WTC11 (cell line): Measurements from ENCODE around the gene BNIP2. TPM values are rescaled to one million over a fixed set of nuclear protein-coding genes. Genes with fewer than 3 reads are reported as not detected.

Experiments used
- ATAC-seq: fragments of 200-7000 bp; cut with Tn5 transposase; 2 replicates; pipeline ENCODE4 v1.10.0; 2021; ENCODE audit warnings: mild to moderate bottlenecking, moderate library complexity
- CTCF ChIA-PET: fragments of 300-600 bp; sonication (Branson Sonifier 250); formaldehyde crosslinking; loops from one replicate; lab custom pipeline; 2021; ENCODE audit warnings: antibody characterized with exemption; lab: Charles Lee
- POLR2A ChIA-PET: fragments of 350-600 bp; sonication (Branson Sonifier 250); formaldehyde crosslinking; loops from one replicate; lab custom pipeline; 2021; ENCODE audit warnings: antibody characterized with exemption; lab: Charles Lee
- DNase-seq: peaks from one replicate; pipeline ENCODE4 v3.0.0; 2021; ENCODE audit warnings: low spot score
- H3K27ac Mint-ChIP-seq: 2 replicates; pipeline ENCODE4 v1.8.0; 2021; ENCODE audit warnings: mixed read lengths
- H3K27me3 Mint-ChIP-seq: 2 replicates; pipeline ENCODE4 v1.8.0; 2021; ENCODE audit warnings: low read depth, mild to moderate bottlenecking, moderate library complexity, mixed read lengths
- H3K36me3 Mint-ChIP-seq: 2 replicates; pipeline ENCODE4 v1.8.0; 2021; ENCODE audit warnings: mixed read lengths
- H3K4me1 Mint-ChIP-seq: 2 replicates; pipeline ENCODE4 v1.8.0; 2022; ENCODE audit warnings: mixed read lengths
- H3K4me3 Mint-ChIP-seq: 2 replicates; pipeline ENCODE4 v1.8.0; 2021; ENCODE audit warnings: mild to moderate bottlenecking, moderate library complexity, mixed read lengths
- H3K9me3 Mint-ChIP-seq: 2 replicates; pipeline ENCODE4 v1.8.0; 2021; ENCODE audit warnings: mixed read lengths
- AFF4 ChIP-seq: sonication (generic); formaldehyde crosslinking; IDR thresholded peaks from 2 replicates; pipeline ENCODE4 v1.8.1; 2023; ENCODE audit warnings: mild to moderate bottlenecking, missing genetic modification reagents, borderline replicate concordance
- EMX1 ChIP-seq: fragments of 250-450 bp; sonication (Bioruptor Pico); IDR thresholded peaks from 2 replicates; pipeline ENCODE4 v1.8.0; 2021; ENCODE audit warnings: mild to moderate bottlenecking
- ETV6 ChIP-seq: sonication (generic); formaldehyde crosslinking; IDR thresholded peaks from 2 replicates; pipeline ENCODE4 v1.8.1; 2022; ENCODE audit warnings: mild to moderate bottlenecking, missing genetic modification reagents
- FOXJ3 ChIP-seq: sonication (generic); formaldehyde crosslinking; IDR thresholded peaks from 2 replicates; pipeline ENCODE4 v1.9.0; 2021; ENCODE audit warnings: missing genetic modification reagents, mild to moderate bottlenecking, borderline replicate concordance
- HMGA2 ChIP-seq: fragments of 250-450 bp; sonication (Bioruptor Pico); IDR thresholded peaks from 2 replicates; pipeline ENCODE4 v1.4.0; 2021; ENCODE audit warnings: mild to moderate bottlenecking, moderate library complexity
- MYBL2 ChIP-seq: sonication (generic); formaldehyde crosslinking; IDR thresholded peaks from 2 replicates; pipeline ENCODE4 v1.8.1; 2023; ENCODE audit warnings: mild to moderate bottlenecking, moderate library complexity, missing genetic modification reagents
- NFATC4 ChIP-seq: fragments of 250-450 bp; sonication (Bioruptor Pico); IDR thresholded peaks from 2 replicates; pipeline ENCODE4 v1.9.0; 2021; ENCODE audit warnings: mild to moderate bottlenecking
- NFYB ChIP-seq: sonication (generic); formaldehyde crosslinking; conservative IDR thresholded peaks from 2 replicates; pipeline ENCODE4 v1.8.0; 2022; ENCODE audit warnings: low read depth, missing genetic modification reagents
- PRRX2 ChIP-seq: fragments of 250-450 bp; sonication (Bioruptor Pico); IDR thresholded peaks from 2 replicates; pipeline ENCODE4 v1.8.0; 2021; ENCODE audit warnings: mild to moderate bottlenecking
- RELA ChIP-seq: sonication (generic); formaldehyde crosslinking; IDR thresholded peaks from 2 replicates; pipeline ENCODE4 v1.8.1; 2022; ENCODE audit warnings: missing genetic modification reagents, mild to moderate bottlenecking, borderline replicate concordance
- TCF7 ChIP-seq: sonication (generic); formaldehyde crosslinking; IDR thresholded peaks from 2 replicates; pipeline ENCODE4 v1.8.0; 2022; ENCODE audit warnings: mild to moderate bottlenecking, low read depth, missing genetic modification reagents, moderate library complexity
- USF1 ChIP-seq: sonication (generic); formaldehyde crosslinking; IDR thresholded peaks from 2 replicates; pipeline ENCODE4 v1.8.0; 2022; ENCODE audit warnings: mild to moderate bottlenecking, missing genetic modification reagents
- ZBTB21 ChIP-seq: sonication (generic); formaldehyde crosslinking; IDR thresholded peaks from 2 replicates; pipeline ENCODE4 v1.8.1; 2023; ENCODE audit warnings: mild to moderate bottlenecking, missing genetic modification reagents, borderline replicate concordance
- ZNF121 ChIP-seq: sonication (generic); formaldehyde crosslinking; IDR thresholded peaks from 2 replicates; pipeline ENCODE4 v1.8.0; 2023; ENCODE audit warnings: missing genetic modification reagents
- ZNF138 ChIP-seq: sonication (generic); formaldehyde crosslinking; conservative IDR thresholded peaks from 2 replicates; pipeline ENCODE4 v1.8.1; 2022; ENCODE audit warnings: mild to moderate bottlenecking, moderate library complexity, missing genetic modification reagents
- ZNF232 ChIP-seq: sonication (generic); formaldehyde crosslinking; IDR thresholded peaks from 2 replicates; pipeline ENCODE4 v1.8.0; 2022; ENCODE audit warnings: mild to moderate bottlenecking, missing genetic modification reagents
- ZNF317 ChIP-seq: sonication (generic); formaldehyde crosslinking; IDR thresholded peaks from 2 replicates; pipeline ENCODE4 v1.8.1; 2023; ENCODE audit warnings: low read depth, mild to moderate bottlenecking, moderate library complexity, missing genetic modification reagents, borderline replicate concordance
- ZNF671 ChIP-seq: fragments of 250-450 bp; sonication (Bioruptor Pico); IDR thresholded peaks from 2 replicates; pipeline ENCODE4 v1.8.0; 2021; ENCODE audit warnings: mild to moderate bottlenecking
- total RNA-seq: library from RNA; stranded (reverse); gene quantifications from 3 replicates; pipeline ENCODE4 v1.2.3, GENCODE V29; 2021
- TF ChIP-seq, protein P1 (sequence below): sonication (generic); formaldehyde crosslinking; IDR thresholded peaks from 2 replicates; pipeline ENCODE4 v1.8.0; 2022; ENCODE audit warnings: mild to moderate bottlenecking, missing genetic modification reagents
- TF ChIP-seq, protein P2 (sequence below): sonication (generic); formaldehyde crosslinking; IDR thresholded peaks from 2 replicates; pipeline ENCODE4 v1.8.0; 2022; ENCODE audit warnings: mild to moderate bottlenecking, missing genetic modification reagents
- TF ChIP-seq, protein P3 (sequence below): sonication (generic); formaldehyde crosslinking; IDR thresholded peaks from 2 replicates; pipeline ENCODE4 v1.8.0; 2023; ENCODE audit warnings: mild to moderate bottlenecking, missing genetic modification reagents
- TF ChIP-seq, protein P4 (sequence below): sonication (generic); formaldehyde crosslinking; IDR thresholded peaks from 2 replicates; pipeline ENCODE4 v1.8.1; 2023; ENCODE audit warnings: mild to moderate bottlenecking, missing genetic modification reagents, moderate library complexity

The BNIP2 gene
- total RNA-seq, 1 experiment from 2014 or later, result 40.3 TPM

- H3K27me3 Mint-ChIP-seq, result no peaks in the 10 kb centered on the region
- H3K4me1 Mint-ChIP-seq, result no peaks in the 10 kb centered on the region
- no peak for ATAC-seq
Observed at GRCh38 chr15:59725151-59725486, 36.0 kb upstream of the BNIP2 start.

DNA sequence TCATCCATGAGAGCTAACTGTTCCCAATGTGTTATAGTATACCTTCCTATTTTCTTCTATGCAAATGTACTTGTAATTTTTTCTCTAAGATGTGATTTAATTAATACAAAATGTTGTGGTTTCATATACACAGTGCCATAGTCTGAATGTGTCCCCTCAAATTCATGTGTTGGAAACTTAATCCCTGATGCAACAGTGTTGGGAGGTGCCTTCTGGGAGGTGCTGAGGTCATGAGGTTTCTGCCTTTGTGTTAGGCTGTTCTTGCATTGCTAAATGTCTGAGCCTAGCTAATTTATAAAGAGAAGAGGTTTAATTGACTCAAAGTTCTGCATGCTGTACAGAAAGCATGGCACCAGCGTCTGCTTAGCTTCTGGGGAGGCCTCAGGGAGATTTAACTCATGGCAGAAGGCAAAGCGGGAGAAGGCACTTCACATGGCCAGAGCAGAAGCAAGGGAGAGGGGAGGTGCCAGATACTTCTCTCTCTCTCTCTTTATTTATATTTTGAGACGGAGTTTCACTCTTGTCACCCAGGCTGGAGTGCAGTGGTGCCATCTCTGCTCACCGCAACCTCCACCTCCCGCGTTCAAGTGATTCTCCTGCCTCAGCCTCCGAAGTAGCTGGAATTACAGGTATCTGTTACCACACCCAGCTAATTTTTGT is 34.7 kb upstream of the BNIP2 start:
- ChIA-PET POLR2A (no interaction called here), CTCF (interaction anchor here (0.7 to 4.0 kb wide), 11 partner anchors 9 to 603 kb away, joined by 3 to 43 read pairs (median 4); no protein-coding TSS in a partner anchor)
- Mint-ChIP-seq H3K27ac (no peak overlapping the region), H3K36me3 (no peaks in the 10 kb centered on the region), H3K9me3 (no peaks in the 10 kb centered on the region), H3K27me3 (no peaks in the 10 kb centered on the region), H3K4me3 (no peak overlapping the region), H3K4me1 (no peaks in the 10 kb centered on the region)
- no peak for ATAC-seq
- DNase-seq, result no peak
- TF ChIP-seq, protein P1, sequence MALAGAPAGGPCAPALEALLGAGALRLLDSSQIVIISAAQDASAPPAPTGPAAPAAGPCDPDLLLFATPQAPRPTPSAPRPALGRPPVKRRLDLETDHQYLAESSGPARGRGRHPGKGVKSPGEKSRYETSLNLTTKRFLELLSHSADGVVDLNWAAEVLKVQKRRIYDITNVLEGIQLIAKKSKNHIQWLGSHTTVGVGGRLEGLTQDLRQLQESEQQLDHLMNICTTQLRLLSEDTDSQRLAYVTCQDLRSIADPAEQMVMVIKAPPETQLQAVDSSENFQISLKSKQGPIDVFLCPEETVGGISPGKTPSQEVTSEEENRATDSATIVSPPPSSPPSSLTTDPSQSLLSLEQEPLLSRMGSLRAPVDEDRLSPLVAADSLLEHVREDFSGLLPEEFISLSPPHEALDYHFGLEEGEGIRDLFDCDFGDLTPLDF (CRISPR knock-in tag), result no peak
- TF ChIP-seq ZNF121 (CRISPR knock-in tag), result no peak
- TF ChIP-seq FOXJ3 (CRISPR knock-in tag), result no peak
- TF ChIP-seq, protein P2, sequence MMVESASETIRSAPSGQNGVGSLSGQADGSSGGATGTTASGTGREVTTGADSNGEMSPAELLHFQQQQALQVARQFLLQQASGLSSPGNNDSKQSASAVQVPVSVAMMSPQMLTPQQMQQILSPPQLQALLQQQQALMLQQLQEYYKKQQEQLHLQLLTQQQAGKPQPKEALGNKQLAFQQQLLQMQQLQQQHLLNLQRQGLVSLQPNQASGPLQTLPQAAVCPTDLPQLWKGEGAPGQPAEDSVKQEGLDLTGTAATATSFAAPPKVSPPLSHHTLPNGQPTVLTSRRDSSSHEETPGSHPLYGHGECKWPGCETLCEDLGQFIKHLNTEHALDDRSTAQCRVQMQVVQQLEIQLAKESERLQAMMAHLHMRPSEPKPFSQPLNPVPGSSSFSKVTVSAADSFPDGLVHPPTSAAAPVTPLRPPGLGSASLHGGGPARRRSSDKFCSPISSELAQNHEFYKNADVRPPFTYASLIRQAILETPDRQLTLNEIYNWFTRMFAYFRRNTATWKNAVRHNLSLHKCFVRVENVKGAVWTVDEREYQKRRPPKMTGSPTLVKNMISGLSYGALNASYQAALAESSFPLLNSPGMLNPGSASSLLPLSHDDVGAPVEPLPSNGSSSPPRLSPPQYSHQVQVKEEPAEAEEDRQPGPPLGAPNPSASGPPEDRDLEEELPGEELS (CRISPR knock-in tag), result no peak
- TF ChIP-seq NFATC4 (CRISPR knock-in tag), result no peak
- TF ChIP-seq ZBTB21 (CRISPR knock-in tag), result no peak
- TF ChIP-seq RELA, result no peak
- TF ChIP-seq AFF4 (CRISPR knock-in tag), result no peak

More at GRCh38 chr15:59725151-59725486, 36.0 kb upstream of the BNIP2 start:
- POLR2A ChIA-PET, result no interaction called here
- TF ChIP-seq ZNF317 (CRISPR knock-in tag), result no peak
- TF ChIP-seq NFYB (CRISPR knock-in tag), result no peak
- no peak for TF ChIP-seq HMGA2 (CRISPR knock-in tag)
- no peak for TF ChIP-seq PRRX2 (CRISPR knock-in tag)
- no peak for TF ChIP-seq USF1 (CRISPR knock-in tag)
- TF ChIP-seq EMX1, result no peak
- no peak for TF ChIP-seq ETV6 (CRISPR knock-in tag)
- no peak for TF ChIP-seq ZNF232 (CRISPR knock-in tag)
- no peak for TF ChIP-seq TCF7 (CRISPR knock-in tag)
- no peak for TF ChIP-seq FOXJ3 (CRISPR knock-in tag)
- TF ChIP-seq MYBL2 (CRISPR knock-in tag), result no peak
- TF ChIP-seq, protein P3, sequence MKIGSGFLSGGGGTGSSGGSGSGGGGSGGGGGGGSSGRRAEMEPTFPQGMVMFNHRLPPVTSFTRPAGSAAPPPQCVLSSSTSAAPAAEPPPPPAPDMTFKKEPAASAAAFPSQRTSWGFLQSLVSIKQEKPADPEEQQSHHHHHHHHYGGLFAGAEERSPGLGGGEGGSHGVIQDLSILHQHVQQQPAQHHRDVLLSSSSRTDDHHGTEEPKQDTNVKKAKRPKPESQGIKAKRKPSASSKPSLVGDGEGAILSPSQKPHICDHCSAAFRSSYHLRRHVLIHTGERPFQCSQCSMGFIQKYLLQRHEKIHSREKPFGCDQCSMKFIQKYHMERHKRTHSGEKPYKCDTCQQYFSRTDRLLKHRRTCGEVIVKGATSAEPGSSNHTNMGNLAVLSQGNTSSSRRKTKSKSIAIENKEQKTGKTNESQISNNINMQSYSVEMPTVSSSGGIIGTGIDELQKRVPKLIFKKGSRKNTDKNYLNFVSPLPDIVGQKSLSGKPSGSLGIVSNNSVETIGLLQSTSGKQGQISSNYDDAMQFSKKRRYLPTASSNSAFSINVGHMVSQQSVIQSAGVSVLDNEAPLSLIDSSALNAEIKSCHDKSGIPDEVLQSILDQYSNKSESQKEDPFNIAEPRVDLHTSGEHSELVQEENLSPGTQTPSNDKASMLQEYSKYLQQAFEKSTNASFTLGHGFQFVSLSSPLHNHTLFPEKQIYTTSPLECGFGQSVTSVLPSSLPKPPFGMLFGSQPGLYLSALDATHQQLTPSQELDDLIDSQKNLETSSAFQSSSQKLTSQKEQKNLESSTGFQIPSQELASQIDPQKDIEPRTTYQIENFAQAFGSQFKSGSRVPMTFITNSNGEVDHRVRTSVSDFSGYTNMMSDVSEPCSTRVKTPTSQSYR (CRISPR knock-in tag), result no peak
- no peak for TF ChIP-seq ZNF671 (CRISPR knock-in tag)
- no peak for TF ChIP-seq ZNF138
- TF ChIP-seq, protein P4, sequence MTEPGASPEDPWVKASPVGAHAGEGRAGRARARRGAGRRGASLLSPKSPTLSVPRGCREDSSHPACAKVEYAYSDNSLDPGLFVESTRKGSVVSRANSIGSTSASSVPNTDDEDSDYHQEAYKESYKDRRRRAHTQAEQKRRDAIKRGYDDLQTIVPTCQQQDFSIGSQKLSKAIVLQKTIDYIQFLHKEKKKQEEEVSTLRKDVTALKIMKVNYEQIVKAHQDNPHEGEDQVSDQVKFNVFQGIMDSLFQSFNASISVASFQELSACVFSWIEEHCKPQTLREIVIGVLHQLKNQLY, result no peak
- TF ChIP-seq, protein P2 (CRISPR knock-in tag), result no peak
- no peak overlapping the region for H3K27ac Mint-ChIP-seq
- no peaks in the 10 kb centered on the region for H3K9me3 Mint-ChIP-seq
- H3K4me3 Mint-ChIP-seq, result no peak overlapping the region
- CTCF ChIA-PET, result interaction anchor here (0.6 to 4.0 kb wide), 22 partner anchors 8 to 635 kb away, joined by 3 to 43 read pairs (median 4); partner anchors contain the start of gene FOXB1
- DNase-seq, result no peak
- H3K36me3 Mint-ChIP-seq, result no peaks in the 10 kb centered on the region
